Epithelial cell of proximal tubule (primary cell): ENCODE results near the gene CFAP57. TPM values are rescaled to one million over a fixed set of nuclear protein-coding genes. Genes with fewer than 3 reads are reported as not detected.

Source experiments
- DNase-seq: peaks from one replicate; pipeline ENCODE4 v3.0.0-alpha.2; 2011; ENCODE audit warnings: low read depth
- H3K4me3 ChIP-seq: 2 replicates; pipeline ENCODE4 v1.5.1; 2011; ENCODE audit warnings: low read depth, mild to moderate bottlenecking, low read length
- total RNA-seq: library from RNA; depleted of rRNA; stranded (reverse); fragments of >200 nt; gene quantifications from 2 replicates; pipeline ENCODE4 v1.2.3, GENCODE V29; 2015
- TF ChIP-seq, protein P1 (sequence below): conservative IDR thresholded peaks from 2 replicates; pipeline ENCODE4 v1.5.1; 2012; ENCODE audit warnings: low read depth, mild to moderate bottlenecking, low read length

CFAP57 gene
- total RNA-seq, 1 donor from 2014 or later: 0.46 TPM

DNA sequence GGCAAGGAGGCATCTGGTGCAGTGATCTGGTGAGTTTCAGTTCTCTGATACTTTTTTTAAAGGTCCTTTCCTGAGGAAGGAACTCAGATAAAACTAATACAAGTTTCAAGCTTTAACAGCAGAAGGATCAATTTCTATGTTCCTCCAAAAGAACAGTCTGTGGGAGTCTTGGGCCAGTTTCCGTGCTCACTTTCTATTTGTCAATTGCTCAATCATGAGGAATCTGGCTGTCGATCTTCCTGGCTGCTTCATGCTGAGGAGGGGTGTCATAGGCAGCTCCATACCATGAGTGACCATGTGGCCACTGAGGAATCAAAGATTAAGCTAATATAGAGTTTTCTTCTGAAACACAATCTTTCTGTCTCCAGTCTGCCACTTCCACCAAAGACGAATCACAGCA, 86.2 kb downstream of the CFAP57 start:
- TF ChIP-seq, protein P1, sequence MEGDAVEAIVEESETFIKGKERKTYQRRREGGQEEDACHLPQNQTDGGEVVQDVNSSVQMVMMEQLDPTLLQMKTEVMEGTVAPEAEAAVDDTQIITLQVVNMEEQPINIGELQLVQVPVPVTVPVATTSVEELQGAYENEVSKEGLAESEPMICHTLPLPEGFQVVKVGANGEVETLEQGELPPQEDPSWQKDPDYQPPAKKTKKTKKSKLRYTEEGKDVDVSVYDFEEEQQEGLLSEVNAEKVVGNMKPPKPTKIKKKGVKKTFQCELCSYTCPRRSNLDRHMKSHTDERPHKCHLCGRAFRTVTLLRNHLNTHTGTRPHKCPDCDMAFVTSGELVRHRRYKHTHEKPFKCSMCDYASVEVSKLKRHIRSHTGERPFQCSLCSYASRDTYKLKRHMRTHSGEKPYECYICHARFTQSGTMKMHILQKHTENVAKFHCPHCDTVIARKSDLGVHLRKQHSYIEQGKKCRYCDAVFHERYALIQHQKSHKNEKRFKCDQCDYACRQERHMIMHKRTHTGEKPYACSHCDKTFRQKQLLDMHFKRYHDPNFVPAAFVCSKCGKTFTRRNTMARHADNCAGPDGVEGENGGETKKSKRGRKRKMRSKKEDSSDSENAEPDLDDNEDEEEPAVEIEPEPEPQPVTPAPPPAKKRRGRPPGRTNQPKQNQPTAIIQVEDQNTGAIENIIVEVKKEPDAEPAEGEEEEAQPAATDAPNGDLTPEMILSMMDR: no peak
- H3K4me3 ChIP-seq: no peak overlapping the region
- no peak for DNase-seq

DNA sequence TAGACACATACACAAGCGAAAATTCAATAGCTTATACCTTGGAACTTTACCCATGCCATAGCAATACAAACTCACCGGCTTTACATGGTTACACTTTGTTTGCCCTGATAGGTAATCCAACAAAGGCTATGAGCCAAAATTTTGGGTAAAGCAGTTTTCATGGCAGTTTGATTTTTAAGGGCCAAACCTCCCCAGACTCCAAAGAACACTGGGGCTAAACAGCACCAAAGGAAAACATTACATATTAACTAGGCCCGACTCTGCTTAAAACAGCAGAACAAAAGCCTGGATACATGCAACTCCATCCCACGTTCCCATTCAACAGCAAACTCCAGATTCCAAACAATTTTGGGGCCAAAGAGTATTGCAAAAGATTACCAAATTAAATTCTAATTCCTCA, 93.3 kb downstream of the CFAP57 start:
- TF ChIP-seq, protein P1: no peak
- DNase-seq: no peak
- H3K4me3 ChIP-seq: no peak overlapping the region

DNA sequence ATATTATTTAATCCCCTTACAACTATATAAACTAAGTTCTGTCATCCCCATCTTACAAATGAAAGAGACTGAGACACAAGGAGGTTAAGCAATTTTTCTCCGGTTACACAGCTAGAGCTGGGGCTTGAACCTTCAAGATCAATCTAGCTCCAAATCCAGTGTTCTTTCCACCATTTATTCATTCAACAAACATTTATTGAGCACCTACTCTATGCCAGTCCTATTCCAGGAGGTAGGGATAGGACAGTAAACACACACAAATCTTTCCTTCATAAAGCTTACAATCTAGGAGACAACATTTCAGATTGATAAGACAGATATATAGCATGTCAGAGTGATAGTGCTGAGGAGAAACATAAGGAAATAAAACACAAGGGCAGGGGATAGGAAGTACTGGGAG, 94.8 kb downstream of the CFAP57 start:
- TF ChIP-seq, protein P1: no peak
- DNase-seq: no peak
- H3K4me3 ChIP-seq: no peak overlapping the region

DNA sequence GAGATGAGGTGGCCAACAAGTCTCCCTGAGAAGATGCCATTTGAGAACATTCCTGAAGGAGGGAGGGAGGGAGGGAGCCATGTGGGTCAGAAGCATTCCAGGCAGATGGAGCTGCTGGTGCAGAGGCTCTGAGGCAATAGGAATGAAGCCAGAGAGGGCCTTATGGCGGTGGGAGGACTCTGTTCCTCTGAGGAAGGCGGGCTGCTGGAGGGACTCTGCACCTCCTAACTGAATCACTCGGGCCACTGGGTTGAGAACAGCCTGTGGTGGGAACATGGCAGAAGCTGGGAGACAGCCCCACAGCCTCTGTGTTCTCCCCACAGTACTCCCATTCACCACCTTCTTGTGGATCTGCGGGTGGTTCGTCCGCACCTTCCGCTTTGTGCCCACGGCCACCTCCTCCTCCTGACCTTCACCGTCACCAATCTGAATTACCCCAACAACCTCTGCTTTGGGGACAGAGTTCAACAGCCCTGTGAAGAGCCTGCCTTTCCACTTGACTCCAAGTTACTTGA, 95.2 kb downstream of the CFAP57 start:
- TF ChIP-seq, protein P1: no peak

DNA sequence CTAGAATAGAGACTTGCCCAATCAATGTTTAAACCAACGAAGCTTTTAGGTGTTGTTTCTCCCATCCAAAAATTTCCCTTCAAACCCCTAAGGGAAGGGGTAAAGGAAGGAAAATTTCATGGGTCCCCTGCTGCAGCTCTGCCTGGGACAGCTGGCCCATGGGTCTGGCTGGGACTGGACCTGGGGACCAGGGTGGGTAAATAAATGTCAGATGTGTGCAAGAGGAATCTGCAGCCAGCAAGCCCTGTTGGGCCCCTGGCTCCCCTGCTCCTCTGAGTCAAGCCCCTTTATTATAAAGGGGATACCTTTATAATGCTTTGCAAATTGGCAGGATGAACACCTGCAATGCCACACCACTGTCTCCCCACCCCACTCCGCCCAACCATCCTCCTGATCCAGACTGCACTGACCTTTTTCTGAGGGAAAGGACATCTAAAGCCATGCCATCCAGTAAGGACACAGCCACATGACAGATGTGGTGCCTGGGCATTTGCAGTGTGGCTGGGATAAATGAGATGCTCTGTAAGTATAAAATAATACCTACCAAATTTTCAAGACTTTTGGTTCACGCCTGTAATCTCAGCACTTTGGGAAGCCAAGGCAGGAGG, 95.8 kb downstream of the CFAP57 start:
- no peak overlapping the region for H3K4me3 ChIP-seq
- TF ChIP-seq, protein P1: no peak
- no peak for DNase-seq

More for the DNA sequence above, 95.2 kb downstream of the CFAP57 start:
- DNase-seq: no peak
- H3K4me3 ChIP-seq: no peak overlapping the region

DNA sequence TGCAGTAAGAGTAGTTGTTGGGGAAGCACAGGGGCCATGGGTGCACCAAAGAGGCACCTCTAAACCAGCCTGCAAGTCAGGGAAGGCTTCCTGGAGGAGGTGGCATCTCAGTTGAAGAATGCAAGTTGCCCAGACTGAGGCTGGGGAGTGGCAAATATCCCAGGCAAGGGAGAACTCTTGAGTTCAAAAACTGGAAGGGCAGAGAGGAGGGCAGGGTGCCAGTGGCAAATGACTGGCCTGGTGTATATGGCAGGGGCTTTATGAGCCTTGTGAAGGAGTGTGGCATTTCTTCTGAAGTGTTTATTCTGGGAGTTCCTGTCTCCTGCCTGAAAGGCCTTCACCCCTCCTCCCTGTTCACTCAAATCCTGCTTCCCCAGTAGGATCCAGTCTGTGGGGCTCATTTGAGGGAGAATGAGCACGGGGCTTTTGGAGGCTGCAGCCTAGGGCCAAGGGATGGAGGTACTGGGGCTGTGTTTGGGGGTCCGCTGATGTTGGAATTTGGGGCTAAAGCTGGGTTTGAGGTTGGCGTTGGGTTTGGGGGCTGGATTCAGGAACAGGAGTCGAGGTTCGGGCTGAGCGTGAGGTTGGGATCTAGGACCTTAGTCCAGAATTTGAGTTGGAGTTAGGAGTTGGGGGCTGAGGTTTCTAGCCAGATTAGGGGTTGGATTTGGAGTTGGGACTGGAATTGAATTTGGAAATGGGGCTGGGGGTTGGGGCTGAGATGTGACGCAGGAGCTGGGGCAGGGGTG, 97.7 kb downstream of the CFAP57 start, which contains the start of gene TMEM125:
TSS of gene TMEM125 (plus strand) at position 357 of the 749 bp plus-strand sequence. CDS start 2,740 bp downstream, outside the sequence.
- no peak for DNase-seq
- TF ChIP-seq, protein P1: no peak
- H3K4me3 ChIP-seq: peak within 1 kb of the TSS; percentile 12
